K562 (cell line): ENCODE results near the gene GLE1. TPM values are rescaled to one million over a fixed set of nuclear protein-coding genes. Genes with fewer than 3 reads are reported as not detected.

Experiments
- FOXA3 ChIP-seq, 2 experiments: fragments of 450-650 bp in 1 of 2; sonication (generic) in 1 of 2; formaldehyde crosslinking; IDR thresholded peaks in 1 of 2; conservative IDR thresholded peaks in 1 of 2; 2 replicates each; pipeline versions ENCODE4 v1.4.0 to v1.8.0; 2020 to 2022; ENCODE audit warnings: mild to moderate bottlenecking in 2 of 2, missing genetic modification reagents in 1 of 2
- HDAC8 ChIP-seq: fragments of 450-650 bp; IDR thresholded peaks from 2 replicates; pipeline ENCODE4 v1.6.1; 2016; ENCODE audit warnings: mild to moderate bottlenecking, missing genetic modification characterization, moderate library complexity, missing compliant biosample characterization
- JUND ChIP-seq, 2 experiments: IDR thresholded peaks; 2 replicates in 1 of 2; 3 replicates in 1 of 2; pipeline ENCODE4 v1.6.1; 2011; ENCODE audit warnings: borderline replicate concordance in 2 of 2, low read depth in 2 of 2, low read length in 2 of 2, improper control_type of control experiment in 1 of 2, missing biosample characterization in 1 of 2, missing genetic modification characterization in 1 of 2, missing genetic modification reagents in 1 of 2
- KLF6 ChIP-seq: fragments of 250-450 bp; sonication (Bioruptor Pico); IDR thresholded peaks from 2 replicates; pipeline ENCODE4 v1.4.0; 2020; ENCODE audit warnings: mild to moderate bottlenecking, moderate library complexity, borderline replicate concordance
- SMARCA4 ChIP-seq: fragments of 450-650 bp; IDR thresholded peaks from 2 replicates; pipeline ENCODE4 v1.6.1; 2016
- ZC3H11A ChIP-seq: IDR thresholded peaks from 2 replicates; pipeline ENCODE4 v1.6.1; 2012; ENCODE audit warnings: low read depth, low read length, improper control_type of control experiment
- ZNF444 ChIP-seq: fragments of 250-450 bp; sonication (Bioruptor Pico); IDR thresholded peaks from 2 replicates; pipeline ENCODE4 v1.4.0; 2020; ENCODE audit warnings: mild to moderate bottlenecking, moderate library complexity
- polyA plus RNA-seq, 8 experiments: library from polyadenylated mRNA; depleted of rRNA in 4 of 8; stranded (reverse) in 5 of 8; unstranded in 3 of 8; fragments of >200 nt; fragmentation: Nextera tagmentation in 2 of 8; fragmentation: Illumina TruSeq in 1 of 8; extraction: Ambion mirVana in 2 of 8; extraction: Trizol in 1 of 8; gene quantifications; 2 replicates each; pipeline versions ENCODE4 v1.2.1 to v1.2.3, GENCODE V29; 2011 to 2014; ENCODE audit warnings: inconsistent platforms in 1 of 8, missing spikeins in 1 of 8
- total RNA-seq, 7 experiments: library from RNA; depleted of rRNA in 6 of 7; stranded (reverse); fragments of >200 nt in 6 of 7; fragmentation: Illumina TruSeq in 2 of 7; extraction: Trizol in 2 of 7; gene quantifications; 2 replicates each; pipeline versions ENCODE4 v1.2.1 to v1.2.3, GENCODE V29; 2011 to 2021; ENCODE audit warnings: low replicate concordance in 1 of 7
- TF ChIP-seq, protein P1 (sequence below): fragments of 450-650 bp; IDR thresholded peaks from 2 replicates; pipeline ENCODE4 v1.6.1; 2016; ENCODE audit warnings: borderline replicate concordance
- TF ChIP-seq, protein P2 (sequence below): IDR thresholded peaks from 2 replicates; pipeline ENCODE4 v1.6.1; 2011; ENCODE audit not compliant: insufficient read length; ENCODE audit errors: extremely low read depth
- TF ChIP-seq, protein P3 (sequence below): fragments of 450-650 bp; formaldehyde crosslinking; IDR thresholded peaks from 2 replicates; pipeline ENCODE4 v1.4.0; 2022; ENCODE audit warnings: missing genetic modification characterization
- TF ChIP-seq, protein P4 (sequence below): fragments of 250-450 bp; sonication (Bioruptor Pico); IDR thresholded peaks from 2 replicates; pipeline ENCODE4 v1.8.0; 2021; ENCODE audit warnings: moderate library complexity, mild to moderate bottlenecking, inconsistent platforms
- TF ChIP-seq, protein P5 (sequence below): sonication (generic); formaldehyde crosslinking; IDR thresholded peaks from 2 replicates; pipeline ENCODE4 v1.8.0; 2022; ENCODE audit warnings: missing genetic modification reagents, mild to moderate bottlenecking, moderate library complexity, borderline replicate concordance
- TF ChIP-seq, protein P6 (sequence below): fragments of 150-350 bp; conservative IDR thresholded peaks from 2 replicates; pipeline ENCODE4 v1.6.1; 2014; ENCODE audit warnings: low read length
- TF ChIP-seq, protein P7 (sequence below): fragments of 250-450 bp; sonication (Bioruptor Pico); IDR thresholded peaks from 2 replicates; pipeline ENCODE4 v1.8.0; 2022; ENCODE audit warnings: moderate library complexity, mild to moderate bottlenecking, inconsistent platforms

Gene GLE1
- total and polyA plus RNA-seq, 9 of the 15 experiments (the other 6 are each of a cell fraction or from before 2014, with no cell fraction given) = 15.9 to 44.8 (median 37.6) TPM

DNA sequence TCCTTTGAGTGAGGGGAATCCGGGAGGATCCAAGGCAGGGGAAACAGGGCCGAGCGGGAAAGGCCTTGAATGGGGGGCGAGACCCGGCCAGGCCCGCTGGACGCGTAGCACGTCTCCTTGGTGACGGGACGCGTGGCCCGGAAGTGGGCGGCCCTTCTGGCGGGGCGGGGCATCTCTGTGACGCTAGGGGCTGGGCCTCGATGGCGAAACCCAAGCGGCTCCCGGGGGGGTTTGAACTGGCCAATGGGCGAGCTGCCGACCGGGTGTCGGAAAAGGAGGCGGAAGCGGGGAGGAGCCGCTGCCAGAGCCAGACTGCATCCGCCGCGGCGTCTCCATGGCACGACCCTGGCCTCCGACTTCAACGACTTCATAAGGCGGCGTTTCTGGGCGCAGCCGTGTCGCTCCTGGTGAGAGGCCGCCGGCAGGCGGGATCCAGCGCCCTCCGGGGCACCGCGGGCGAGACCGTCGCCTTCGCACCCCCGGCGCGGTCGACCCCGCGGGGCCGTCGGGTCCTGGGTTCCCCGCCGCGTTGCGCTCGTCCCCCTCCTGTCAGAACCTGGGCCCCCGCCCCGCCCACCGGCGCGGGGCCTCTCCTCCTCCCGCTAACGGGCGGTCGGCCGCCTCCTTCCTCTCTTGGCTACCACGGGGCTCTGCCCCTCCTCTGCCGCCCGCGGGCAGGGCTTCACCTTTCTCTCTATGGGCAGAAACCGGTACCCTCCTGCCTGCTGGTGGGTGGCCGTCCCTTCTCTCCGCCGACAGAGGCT is 48.5 kb upstream of the GLE1 start, which contains the start of gene ODF2 (continued):
- TF ChIP-seq, protein P1, sequence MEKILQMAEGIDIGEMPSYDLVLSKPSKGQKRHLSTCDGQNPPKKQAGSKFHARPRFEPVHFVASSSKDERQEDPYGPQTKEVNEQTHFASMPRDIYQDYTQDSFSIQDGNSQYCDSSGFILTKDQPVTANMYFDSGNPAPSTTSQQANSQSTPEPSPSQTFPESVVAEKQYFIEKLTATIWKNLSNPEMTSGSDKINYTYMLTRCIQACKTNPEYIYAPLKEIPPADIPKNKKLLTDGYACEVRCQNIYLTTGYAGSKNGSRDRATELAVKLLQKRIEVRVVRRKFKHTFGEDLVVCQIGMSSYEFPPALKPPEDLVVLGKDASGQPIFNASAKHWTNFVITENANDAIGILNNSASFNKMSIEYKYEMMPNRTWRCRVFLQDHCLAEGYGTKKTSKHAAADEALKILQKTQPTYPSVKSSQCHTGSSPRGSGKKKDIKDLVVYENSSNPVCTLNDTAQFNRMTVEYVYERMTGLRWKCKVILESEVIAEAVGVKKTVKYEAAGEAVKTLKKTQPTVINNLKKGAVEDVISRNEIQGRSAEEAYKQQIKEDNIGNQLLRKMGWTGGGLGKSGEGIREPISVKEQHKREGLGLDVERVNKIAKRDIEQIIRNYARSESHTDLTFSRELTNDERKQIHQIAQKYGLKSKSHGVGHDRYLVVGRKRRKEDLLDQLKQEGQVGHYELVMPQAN = peak; percentile 99
- TF ChIP-seq, protein P2, sequence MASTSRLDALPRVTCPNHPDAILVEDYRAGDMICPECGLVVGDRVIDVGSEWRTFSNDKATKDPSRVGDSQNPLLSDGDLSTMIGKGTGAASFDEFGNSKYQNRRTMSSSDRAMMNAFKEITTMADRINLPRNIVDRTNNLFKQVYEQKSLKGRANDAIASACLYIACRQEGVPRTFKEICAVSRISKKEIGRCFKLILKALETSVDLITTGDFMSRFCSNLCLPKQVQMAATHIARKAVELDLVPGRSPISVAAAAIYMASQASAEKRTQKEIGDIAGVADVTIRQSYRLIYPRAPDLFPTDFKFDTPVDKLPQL = no peak
- no peak for TF ChIP-seq KLF6 (CRISPR knock-in tag)
- no peak for TF ChIP-seq ZC3H11A
- no peak for TF ChIP-seq HDAC8 (tag)
- TF ChIP-seq, protein P3, sequence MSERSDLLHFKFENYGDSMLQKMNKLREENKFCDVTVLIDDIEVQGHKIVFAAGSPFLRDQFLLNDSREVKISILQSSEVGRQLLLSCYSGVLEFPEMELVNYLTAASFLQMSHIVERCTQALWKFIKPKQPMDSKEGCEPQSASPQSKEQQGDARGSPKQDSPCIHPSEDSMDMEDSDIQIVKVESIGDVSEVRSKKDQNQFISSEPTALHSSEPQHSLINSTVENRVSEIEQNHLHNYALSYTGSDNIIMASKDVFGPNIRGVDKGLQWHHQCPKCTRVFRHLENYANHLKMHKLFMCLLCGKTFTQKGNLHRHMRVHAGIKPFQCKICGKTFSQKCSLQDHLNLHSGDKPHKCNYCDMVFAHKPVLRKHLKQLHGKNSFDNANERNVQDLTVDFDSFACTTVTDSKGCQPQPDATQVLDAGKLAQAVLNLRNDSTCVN (CRISPR knock-in tag) = no peak
- TF ChIP-seq ZNF444 = no peak
- TF ChIP-seq, protein P4, sequence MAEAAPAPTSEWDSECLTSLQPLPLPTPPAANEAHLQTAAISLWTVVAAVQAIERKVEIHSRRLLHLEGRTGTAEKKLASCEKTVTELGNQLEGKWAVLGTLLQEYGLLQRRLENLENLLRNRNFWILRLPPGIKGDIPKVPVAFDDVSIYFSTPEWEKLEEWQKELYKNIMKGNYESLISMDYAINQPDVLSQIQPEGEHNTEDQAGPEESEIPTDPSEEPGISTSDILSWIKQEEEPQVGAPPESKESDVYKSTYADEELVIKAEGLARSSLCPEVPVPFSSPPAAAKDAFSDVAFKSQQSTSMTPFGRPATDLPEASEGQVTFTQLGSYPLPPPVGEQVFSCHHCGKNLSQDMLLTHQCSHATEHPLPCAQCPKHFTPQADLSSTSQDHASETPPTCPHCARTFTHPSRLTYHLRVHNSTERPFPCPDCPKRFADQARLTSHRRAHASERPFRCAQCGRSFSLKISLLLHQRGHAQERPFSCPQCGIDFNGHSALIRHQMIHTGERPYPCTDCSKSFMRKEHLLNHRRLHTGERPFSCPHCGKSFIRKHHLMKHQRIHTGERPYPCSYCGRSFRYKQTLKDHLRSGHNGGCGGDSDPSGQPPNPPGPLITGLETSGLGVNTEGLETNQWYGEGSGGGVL (CRISPR knock-in tag) = no peak
- no peak; the same call in 1 of the 2 replicates for TF ChIP-seq JUND (IDR thresholded peaks at IDR 0.05; ENCODE audit: borderline replicate concordance, low read depth, low read length)
- TF ChIP-seq JUND (tag; IDR thresholded peaks at IDR 0.05; ENCODE audit: borderline replicate concordance, low read depth, low read length) = no peak
- TF ChIP-seq FOXA3 (CRISPR knock-in tag; conservative IDR thresholded peaks at IDR 0.05 in 1 of 2, IDR thresholded peaks at IDR 0.05 in 1 of 2) = no peak
- TF ChIP-seq, protein P5, sequence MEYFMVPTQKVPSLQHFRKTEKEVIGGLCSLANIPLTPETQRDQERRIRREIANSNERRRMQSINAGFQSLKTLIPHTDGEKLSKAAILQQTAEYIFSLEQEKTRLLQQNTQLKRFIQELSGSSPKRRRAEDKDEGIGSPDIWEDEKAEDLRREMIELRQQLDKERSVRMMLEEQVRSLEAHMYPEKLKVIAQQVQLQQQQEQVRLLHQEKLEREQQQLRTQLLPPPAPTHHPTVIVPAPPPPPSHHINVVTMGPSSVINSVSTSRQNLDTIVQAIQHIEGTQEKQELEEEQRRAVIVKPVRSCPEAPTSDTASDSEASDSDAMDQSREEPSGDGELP (CRISPR knock-in tag) = peak; percentile 69; the same call in 1 of the 2 replicates
- TF ChIP-seq SMARCA4 = no peak
- TF ChIP-seq, protein P6, sequence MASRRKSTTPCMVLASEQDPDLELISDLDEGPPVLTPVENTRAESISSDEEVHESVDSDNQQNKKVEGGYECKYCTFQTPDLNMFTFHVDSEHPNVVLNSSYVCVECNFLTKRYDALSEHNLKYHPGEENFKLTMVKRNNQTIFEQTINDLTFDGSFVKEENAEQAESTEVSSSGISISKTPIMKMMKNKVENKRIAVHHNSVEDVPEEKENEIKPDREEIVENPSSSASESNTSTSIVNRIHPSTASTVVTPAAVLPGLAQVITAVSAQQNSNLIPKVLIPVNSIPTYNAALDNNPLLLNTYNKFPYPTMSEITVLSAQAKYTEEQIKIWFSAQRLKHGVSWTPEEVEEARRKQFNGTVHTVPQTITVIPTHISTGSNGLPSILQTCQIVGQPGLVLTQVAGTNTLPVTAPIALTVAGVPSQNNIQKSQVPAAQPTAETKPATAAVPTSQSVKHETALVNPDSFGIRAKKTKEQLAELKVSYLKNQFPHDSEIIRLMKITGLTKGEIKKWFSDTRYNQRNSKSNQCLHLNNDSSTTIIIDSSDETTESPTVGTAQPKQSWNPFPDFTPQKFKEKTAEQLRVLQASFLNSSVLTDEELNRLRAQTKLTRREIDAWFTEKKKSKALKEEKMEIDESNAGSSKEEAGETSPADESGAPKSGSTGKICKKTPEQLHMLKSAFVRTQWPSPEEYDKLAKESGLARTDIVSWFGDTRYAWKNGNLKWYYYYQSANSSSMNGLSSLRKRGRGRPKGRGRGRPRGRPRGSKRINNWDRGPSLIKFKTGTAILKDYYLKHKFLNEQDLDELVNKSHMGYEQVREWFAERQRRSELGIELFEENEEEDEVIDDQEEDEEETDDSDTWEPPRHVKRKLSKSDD = no peak
- TF ChIP-seq, protein P7, sequence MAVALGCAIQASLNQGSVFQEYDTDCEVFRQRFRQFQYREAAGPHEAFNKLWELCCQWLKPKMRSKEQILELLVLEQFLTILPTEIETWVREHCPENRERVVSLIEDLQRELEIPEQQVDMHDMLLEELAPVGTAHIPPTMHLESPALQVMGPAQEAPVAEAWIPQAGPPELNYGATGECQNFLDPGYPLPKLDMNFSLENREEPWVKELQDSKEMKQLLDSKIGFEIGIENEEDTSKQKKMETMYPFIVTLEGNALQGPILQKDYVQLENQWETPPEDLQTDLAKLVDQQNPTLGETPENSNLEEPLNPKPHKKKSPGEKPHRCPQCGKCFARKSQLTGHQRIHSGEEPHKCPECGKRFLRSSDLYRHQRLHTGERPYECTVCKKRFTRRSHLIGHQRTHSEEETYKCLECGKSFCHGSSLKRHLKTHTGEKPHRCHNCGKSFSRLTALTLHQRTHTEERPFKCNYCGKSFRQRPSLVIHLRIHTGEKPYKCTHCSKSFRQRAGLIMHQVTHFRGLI = no peak
